ENCODE results near the gene PKHD1. TPM values are rescaled to one million over a fixed set of nuclear protein-coding genes. Genes with fewer than 3 reads are reported as not detected.

The PKHD1 gene
- total RNA-seq, 1 experiment from 2014 or later, result 0.09 TPM

DNA sequence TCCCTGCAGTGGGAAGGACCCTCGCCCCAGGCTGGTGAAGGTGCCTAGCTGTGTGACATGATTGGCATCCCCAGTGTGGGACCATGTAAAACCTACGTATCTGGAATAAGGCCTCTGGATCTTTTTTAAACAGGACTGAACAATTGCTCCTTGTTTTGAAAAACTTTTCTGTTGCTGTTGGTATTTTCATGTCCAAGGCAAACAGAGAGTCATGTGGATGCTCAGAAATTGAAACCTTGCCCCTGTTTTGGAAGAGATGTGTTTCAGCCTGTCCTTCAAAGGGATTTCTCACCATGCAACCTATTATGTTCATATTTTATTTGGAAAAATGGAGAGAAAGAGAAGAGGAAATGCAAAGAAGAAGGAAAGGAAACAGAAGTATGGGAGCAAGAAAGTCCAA lies 362.3 kb downstream of the PKHD1 start:
- Histone ChIP-seq H3K79me2 (ENCODE audit: insufficient read depth, low read length) (no peaks in the 10 kb centered on the region), H3K9me3 (ENCODE audit: control insufficient read depth, low read depth, low read length) (no peaks in the 10 kb centered on the region), H3K56ac (ENCODE audit: insufficient read length, low read depth, low read length) (no peak overlapping the region), H4K20me1 (ENCODE audit: control insufficient read depth, insufficient read depth, insufficient read length) (no peaks in the 10 kb centered on the region), H3K79me1 (ENCODE audit: insufficient read depth, low read depth, low read length, poor library complexity, severe bottlenecking) (no peaks in the 10 kb centered on the region), H3K27ac (ENCODE audit: insufficient read length, low read depth, low read length) (no peak overlapping the region), H2AFZ (ENCODE audit: low read length) (no peak overlapping the region), H3K4ac (ENCODE audit: low read depth, low read length) (no peak overlapping the region), H2BK12ac (ENCODE audit: insufficient read length, low read depth, low read length) (no peak overlapping the region), H3K23ac (ENCODE audit: insufficient read length, low read depth, low read length) (no peak overlapping the region), H3K4me1 (ENCODE audit: insufficient read depth, low read length) (no peaks in the 10 kb centered on the region; the same call in 1 of the 2 replicates), H3K27me3 (ENCODE audit: insufficient read depth, low read length) (no peaks in the 10 kb centered on the region), H2AK5ac (ENCODE audit: insufficient read length, low read length) (no peak overlapping the region), H3K4me2 (ENCODE audit: insufficient read depth, insufficient read length, low read length) (no peak overlapping the region), H2BK120ac (ENCODE audit: low read depth, low read length, poor library complexity, severe bottlenecking) (no peak overlapping the region), H4K8ac (replicated peaks; ENCODE audit: insufficient read length, low read depth, low read length) (no peak overlapping the region), H3T11ph (ENCODE audit: low read length) (no peak overlapping the region), H3K18ac (ENCODE audit: insufficient read length, low read depth, low read length) (no peak overlapping the region), H3K23me2 (ENCODE audit: insufficient read length, low read depth, low read length, poor library complexity, severe bottlenecking) (no peaks in the 10 kb centered on the region), H4K5ac (ENCODE audit: insufficient read length, low read depth, low read length) (no peak overlapping the region), H3K14ac (ENCODE audit: insufficient read depth, low read length) (no peak overlapping the region), H2BK5ac (ENCODE audit: insufficient read length, low read length) (no peak overlapping the region), H2BK20ac (ENCODE audit: low read depth, low read length, poor library complexity, severe bottlenecking) (no peak overlapping the region), H3K9ac (ENCODE audit: extremely low read depth, insufficient read length, low read length) (no peak overlapping the region), H2BK15ac (ENCODE audit: low read depth, low read length) (no peak overlapping the region), H4K91ac (ENCODE audit: insufficient read length, low read depth, low read length) (no peak overlapping the region)
- Mint-ChIP-seq H3K9me3 (no peaks in the 10 kb centered on the region), H3K4me1 (peaks cover 0 to 7% of the 10 kb centered on the region in 2 experiments; a peak in 1 of 4 replicates), H3K27me3 (ENCODE audit: low read depth) (no peaks in the 10 kb centered on the region), H3K27ac (no peak overlapping the region), H3K36me3 (ENCODE audit: insufficient read depth in 1 of 3, low read depth in 3 of 3) (no peaks in the 10 kb centered on the region), H3K4me3 (no peak overlapping the region)
- TF ChIP-seq, protein P1, sequence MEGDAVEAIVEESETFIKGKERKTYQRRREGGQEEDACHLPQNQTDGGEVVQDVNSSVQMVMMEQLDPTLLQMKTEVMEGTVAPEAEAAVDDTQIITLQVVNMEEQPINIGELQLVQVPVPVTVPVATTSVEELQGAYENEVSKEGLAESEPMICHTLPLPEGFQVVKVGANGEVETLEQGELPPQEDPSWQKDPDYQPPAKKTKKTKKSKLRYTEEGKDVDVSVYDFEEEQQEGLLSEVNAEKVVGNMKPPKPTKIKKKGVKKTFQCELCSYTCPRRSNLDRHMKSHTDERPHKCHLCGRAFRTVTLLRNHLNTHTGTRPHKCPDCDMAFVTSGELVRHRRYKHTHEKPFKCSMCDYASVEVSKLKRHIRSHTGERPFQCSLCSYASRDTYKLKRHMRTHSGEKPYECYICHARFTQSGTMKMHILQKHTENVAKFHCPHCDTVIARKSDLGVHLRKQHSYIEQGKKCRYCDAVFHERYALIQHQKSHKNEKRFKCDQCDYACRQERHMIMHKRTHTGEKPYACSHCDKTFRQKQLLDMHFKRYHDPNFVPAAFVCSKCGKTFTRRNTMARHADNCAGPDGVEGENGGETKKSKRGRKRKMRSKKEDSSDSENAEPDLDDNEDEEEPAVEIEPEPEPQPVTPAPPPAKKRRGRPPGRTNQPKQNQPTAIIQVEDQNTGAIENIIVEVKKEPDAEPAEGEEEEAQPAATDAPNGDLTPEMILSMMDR (conservative IDR thresholded peaks at IDR 0.05), result no peak
- no CpG with 5 or more reads among the region's 2 CpGs for WGBS (ENCODE audit: extremely low coverage, insufficient read length, low lambda C conversion rate)
- no peak for DNase-seq
